ENCODE data around the gene SMIM7. TPM values are rescaled to one million over a fixed set of nuclear protein-coding genes. Genes with fewer than 3 reads are reported as not detected.

Gene SMIM7
- total RNA-seq, 6 donors from 2014 or later: 71.8 to 129 (median 80.4) TPM

DNA sequence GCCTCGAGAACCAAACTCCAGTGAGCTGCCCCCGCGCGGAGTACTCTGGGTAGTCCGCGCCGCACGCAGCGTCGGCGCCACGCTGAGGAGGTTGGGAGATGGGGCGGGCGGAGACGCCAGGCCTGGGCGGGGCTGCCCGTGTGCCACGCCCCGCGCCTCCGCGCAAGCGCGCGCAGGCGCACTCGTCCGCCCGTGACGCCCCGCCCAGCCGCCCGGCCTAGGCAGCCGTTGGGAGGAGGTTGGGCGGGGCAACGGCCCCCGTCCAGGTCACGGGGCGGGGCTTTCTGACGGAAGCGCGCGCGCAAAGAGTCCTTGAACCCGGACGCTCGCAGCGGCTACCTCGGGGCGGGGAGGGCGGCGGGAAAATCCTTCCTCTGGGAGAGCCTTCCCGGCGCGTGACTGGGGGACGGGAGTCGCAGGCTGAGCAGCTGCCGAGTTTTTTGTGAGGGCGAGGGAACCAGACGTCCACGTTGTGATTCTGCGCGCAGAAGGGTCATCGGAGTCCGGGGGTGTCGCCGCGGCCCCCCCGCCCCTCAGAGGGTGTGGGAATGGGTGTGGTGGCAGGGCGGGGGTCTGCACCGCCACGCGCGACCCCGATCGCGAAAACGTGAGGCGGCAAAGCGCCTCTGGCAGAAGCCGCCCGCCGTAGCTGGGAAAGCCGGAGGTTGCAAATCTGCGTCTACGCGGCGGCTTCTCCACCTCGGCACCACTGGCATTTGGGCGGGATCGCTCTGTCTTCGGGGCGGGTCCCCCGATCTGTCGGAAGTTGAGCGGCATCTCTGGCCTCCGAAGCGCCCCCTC lies 31.6 kb downstream of the SMIM7 start, which contains the start of gene MED26:
Gene MED26, minus strand, starts transcription at position 22 of the 801 bp plus-strand sequence. CDS start 261 bp downstream, outside the sequence.
- Histone ChIP-seq H3K36me3 (peaks cover 0 to 25% (median 13%) of the 10 kb centered on the region in 4 donors), H3K4me3 (peak within 1 kb of the TSS; percentile 75 to 99 (median 96)), H3K4me1 (peaks cover 40 to 56% (median 44%) of the 10 kb centered on the region in 4 donors), H3K27me3 (no peaks in the 10 kb centered on the region), H3K9me3 (no peaks in the 10 kb centered on the region), H3K27ac (peak within 1 kb of the TSS; percentile 90 to 99 (median 95))
- WGBS, 2 donors: 0% methylated on average over 16 to 31 of the region's 98 CpGs
- TF ChIP-seq POLR2A (IDR thresholded peaks at IDR 0.05) (peak in 3 of 4 donors; percentile 55 to 88 (median 75)), EP300 (IDR thresholded peaks at IDR 0.05) (peak in 1 of 4 donors; percentile 38), POLR2AphosphoS5 (IDR thresholded peaks at IDR 0.05) (peak; percentile 66 to 97)
- TF ChIP-seq, protein P1, sequence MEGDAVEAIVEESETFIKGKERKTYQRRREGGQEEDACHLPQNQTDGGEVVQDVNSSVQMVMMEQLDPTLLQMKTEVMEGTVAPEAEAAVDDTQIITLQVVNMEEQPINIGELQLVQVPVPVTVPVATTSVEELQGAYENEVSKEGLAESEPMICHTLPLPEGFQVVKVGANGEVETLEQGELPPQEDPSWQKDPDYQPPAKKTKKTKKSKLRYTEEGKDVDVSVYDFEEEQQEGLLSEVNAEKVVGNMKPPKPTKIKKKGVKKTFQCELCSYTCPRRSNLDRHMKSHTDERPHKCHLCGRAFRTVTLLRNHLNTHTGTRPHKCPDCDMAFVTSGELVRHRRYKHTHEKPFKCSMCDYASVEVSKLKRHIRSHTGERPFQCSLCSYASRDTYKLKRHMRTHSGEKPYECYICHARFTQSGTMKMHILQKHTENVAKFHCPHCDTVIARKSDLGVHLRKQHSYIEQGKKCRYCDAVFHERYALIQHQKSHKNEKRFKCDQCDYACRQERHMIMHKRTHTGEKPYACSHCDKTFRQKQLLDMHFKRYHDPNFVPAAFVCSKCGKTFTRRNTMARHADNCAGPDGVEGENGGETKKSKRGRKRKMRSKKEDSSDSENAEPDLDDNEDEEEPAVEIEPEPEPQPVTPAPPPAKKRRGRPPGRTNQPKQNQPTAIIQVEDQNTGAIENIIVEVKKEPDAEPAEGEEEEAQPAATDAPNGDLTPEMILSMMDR (IDR thresholded peaks at IDR 0.05): peak in 2 of 6 experiments; percentile 38 to 39
- ATAC-seq (ENCODE audit: low FRiP score in 2 of 2) (peak; percentile 94 to 96), DNase-seq (peak; percentile 96 to 100)

DNA sequence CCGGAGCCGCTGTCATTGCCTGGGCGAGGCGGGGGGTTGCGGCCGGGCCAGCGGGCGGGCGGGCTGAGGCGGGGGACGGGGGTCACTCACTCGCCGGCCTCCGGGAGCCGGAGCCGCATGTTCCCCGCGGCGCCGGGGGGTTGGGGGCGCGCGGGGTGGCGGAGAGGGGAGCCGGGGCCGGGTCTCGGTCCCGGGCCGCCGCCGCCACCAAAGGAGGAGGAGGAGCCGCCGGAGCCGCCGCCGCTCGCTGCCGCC lies 32.1 kb downstream of the SMIM7 start:
- ATAC-seq (ENCODE audit: low FRiP score in 2 of 2) (peak in 1 of 2 donors; percentile 3), DNase-seq (no peak)
- no peaks in the 10 kb centered on the region for H3K9me3 ChIP-seq
- peak overlapping the region; percentile 87 to 99 (median 95) for H3K27ac ChIP-seq
- TF ChIP-seq POLR2A (IDR thresholded peaks at IDR 0.05): no peak
- no peak for TF ChIP-seq POLR2AphosphoS5 (IDR thresholded peaks at IDR 0.05)
- TF ChIP-seq EP300 (IDR thresholded peaks at IDR 0.05): no peak
- peaks cover 0 to 23% (median 10%) of the 10 kb centered on the region in 4 donors for H3K36me3 ChIP-seq
- no CpG with 5 or more reads among the region's 38 CpGs for WGBS, 2 donors
- H3K27me3 ChIP-seq: no peaks in the 10 kb centered on the region
- H3K4me1 ChIP-seq: peaks cover 43 to 61% (median 45%) of the 10 kb centered on the region in 4 donors
- peak overlapping the region; percentile 75 to 99 (median 96) for H3K4me3 ChIP-seq

DNA sequence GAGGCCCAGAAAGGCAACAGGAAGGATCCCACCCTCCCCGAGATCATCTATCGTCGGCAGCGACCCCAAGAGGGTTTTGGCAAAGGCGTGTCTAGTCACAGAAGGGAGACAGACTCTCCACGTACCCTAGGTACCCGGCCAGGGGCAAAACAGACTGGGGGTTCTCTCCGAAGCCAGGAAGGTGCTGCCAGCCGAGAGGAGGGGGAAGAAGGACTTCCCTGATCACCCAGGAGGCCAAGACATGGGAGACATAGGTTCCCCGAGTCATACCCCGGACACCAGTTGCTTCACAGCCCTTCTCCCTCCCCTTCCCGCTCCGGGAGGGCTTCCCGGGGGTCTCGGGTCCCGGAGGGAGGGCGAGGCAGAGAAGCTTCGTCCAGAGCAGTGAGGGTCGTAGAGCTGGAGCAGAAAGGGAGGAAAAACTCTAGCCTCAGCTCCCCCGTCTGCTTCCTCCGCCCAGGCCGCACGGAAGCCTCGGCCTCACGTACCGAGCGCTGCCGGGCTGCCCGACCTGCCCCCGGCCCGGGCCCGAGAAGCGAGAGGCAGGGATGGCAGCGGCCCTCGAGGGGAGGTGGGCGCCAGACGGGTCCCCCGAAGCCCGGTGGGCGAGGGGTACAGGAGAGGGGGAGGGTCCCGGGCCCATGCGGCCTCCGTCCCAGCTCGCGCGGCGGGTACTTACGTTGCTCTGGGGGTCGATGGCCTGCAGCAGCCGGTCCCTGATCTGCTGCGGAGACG lies 32.6 kb downstream of the SMIM7 start:
- H3K9me3 ChIP-seq: no peaks in the 10 kb centered on the region
- no peak for TF ChIP-seq POLR2AphosphoS5 (IDR thresholded peaks at IDR 0.05)
- TF ChIP-seq, protein P1 (IDR thresholded peaks at IDR 0.05): no peak
- no peak for TF ChIP-seq EP300 (IDR thresholded peaks at IDR 0.05)
- TF ChIP-seq POLR2A (IDR thresholded peaks at IDR 0.05): no peak
- 0 to 1% methylated on average over 19 to 24 of the region's 52 CpGs for WGBS, 2 donors
- peaks cover 43 to 66% (median 47%) of the 10 kb centered on the region in 4 donors for H3K4me1 ChIP-seq
- H3K36me3 ChIP-seq: peaks cover 0 to 20% (median 6%) of the 10 kb centered on the region in 4 donors
- DNase-seq: peak in 1 of 2 donors; percentile 24
- peak overlapping the region; percentile 75 to 99 (median 96) for H3K4me3 ChIP-seq
- ATAC-seq (ENCODE audit: low FRiP score in 2 of 2): no peak
- H3K27me3 ChIP-seq: no peaks in the 10 kb centered on the region
- H3K27ac ChIP-seq: peak overlapping the region; percentile 87 to 99 (median 95)

DNA sequence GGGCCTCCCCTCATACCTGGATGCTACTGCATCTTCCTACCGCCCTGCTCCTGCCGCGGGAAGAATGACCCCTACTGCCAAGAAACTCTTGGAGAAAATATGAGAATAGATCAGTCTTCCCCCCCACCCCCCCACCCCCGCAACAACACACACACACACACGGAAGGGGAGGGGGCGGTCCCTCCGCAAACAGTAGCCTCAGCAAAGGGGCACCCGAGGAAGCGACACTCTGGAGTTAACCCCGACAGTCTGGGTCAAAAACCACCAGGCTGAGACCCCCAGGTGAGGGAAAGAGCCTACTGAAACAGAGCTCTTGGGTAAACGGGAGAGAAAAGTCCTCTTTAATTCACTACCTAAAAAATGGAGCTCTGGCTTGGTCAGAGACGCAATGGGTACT lies 33.1 kb downstream of the SMIM7 start:
- TF ChIP-seq POLR2AphosphoS5 (IDR thresholded peaks at IDR 0.05): no peak
- TF ChIP-seq, protein P1 (IDR thresholded peaks at IDR 0.05): no peak
- no peak for TF ChIP-seq POLR2A (IDR thresholded peaks at IDR 0.05)
- no peak for TF ChIP-seq EP300 (IDR thresholded peaks at IDR 0.05)
- peaks cover 0 to 20% (median 6%) of the 10 kb centered on the region in 4 donors for H3K36me3 ChIP-seq
- peaks cover 43 to 70% (median 50%) of the 10 kb centered on the region in 4 donors for H3K4me1 ChIP-seq
- WGBS, 2 donors: 4 to 8% methylated on average over 11 to 12 of the region's 12 CpGs
- H3K27ac ChIP-seq: peak overlapping the region; percentile 87 to 99 (median 95)
- ATAC-seq (ENCODE audit: low FRiP score in 2 of 2) (no peak), DNase-seq (no peak)
- no peaks in the 10 kb centered on the region for H3K9me3 ChIP-seq
- H3K27me3 ChIP-seq: no peaks in the 10 kb centered on the region
- peak overlapping the region; percentile 75 to 99 (median 96) for H3K4me3 ChIP-seq
